Skeletal muscle cell (primary cell): Measurements from ENCODE around the gene MAG.
"Not testable (repeated sequence)": the region's sequence is repeated elsewhere in the genome, so short reads cannot be mapped to it uniquely, and the experiment has no call there.

Experiments used
- DNase-seq: peaks from one replicate; pipeline ENCODE4 v3.0.0-alpha.2; 2010; ENCODE audit warnings: low read depth
- H3K4me3 ChIP-seq: 2 replicates; pipeline ENCODE4 v1.5.1; 2011; ENCODE audit warnings: low read depth, mild to moderate bottlenecking, control low read depth, low read length, moderate library complexity

The MAG gene

DNA sequence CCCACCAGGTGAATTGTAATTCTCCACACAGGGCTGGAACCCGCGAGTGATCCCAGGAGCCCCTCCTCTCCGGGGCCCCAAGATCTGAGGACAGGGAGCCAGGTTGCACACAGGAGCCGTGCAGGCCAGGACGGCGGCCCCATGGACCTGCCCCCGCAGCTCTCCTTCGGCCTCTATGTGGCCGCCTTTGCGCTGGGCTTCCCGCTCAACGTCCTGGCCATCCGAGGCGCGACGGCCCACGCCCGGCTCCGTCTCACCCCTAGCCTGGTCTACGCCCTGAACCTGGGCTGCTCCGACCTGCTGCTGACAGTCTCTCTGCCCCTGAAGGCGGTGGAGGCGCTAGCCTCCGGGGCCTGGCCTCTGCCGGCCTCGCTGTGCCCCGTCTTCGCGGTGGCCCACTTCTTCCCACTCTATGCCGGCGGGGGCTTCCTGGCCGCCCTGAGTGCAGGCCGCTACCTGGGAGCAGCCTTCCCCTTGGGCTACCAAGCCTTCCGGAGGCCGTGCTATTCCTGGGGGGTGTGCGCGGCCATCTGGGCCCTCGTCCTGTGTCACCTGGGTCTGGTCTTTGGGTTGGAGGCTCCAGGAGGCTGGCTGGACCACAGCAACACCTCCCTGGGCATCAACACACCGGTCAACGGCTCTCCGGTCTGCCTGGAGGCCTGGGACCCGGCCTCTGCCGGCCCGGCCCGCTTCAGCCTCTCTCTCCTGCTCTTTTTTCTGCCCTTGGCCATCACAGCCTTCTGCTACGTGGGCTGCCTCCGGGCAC is 59.6 kb downstream of the MAG start:
- DNase-seq: no peak
- H3K4me3 ChIP-seq: no peak overlapping the region

DNA sequence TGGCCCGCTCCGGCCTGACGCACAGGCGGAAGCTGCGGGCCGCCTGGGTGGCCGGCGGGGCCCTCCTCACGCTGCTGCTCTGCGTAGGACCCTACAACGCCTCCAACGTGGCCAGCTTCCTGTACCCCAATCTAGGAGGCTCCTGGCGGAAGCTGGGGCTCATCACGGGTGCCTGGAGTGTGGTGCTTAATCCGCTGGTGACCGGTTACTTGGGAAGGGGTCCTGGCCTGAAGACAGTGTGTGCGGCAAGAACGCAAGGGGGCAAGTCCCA is 60.2 kb downstream of the MAG start:
- H3K4me3 ChIP-seq: no peak overlapping the region
- DNase-seq: no peak

GRCh38 chr19:35352448-35353304 is 60.7 kb downstream of the MAG start:
- H3K4me3 ChIP-seq: no peak overlapping the region
- DNase-seq: no peak

DNA sequence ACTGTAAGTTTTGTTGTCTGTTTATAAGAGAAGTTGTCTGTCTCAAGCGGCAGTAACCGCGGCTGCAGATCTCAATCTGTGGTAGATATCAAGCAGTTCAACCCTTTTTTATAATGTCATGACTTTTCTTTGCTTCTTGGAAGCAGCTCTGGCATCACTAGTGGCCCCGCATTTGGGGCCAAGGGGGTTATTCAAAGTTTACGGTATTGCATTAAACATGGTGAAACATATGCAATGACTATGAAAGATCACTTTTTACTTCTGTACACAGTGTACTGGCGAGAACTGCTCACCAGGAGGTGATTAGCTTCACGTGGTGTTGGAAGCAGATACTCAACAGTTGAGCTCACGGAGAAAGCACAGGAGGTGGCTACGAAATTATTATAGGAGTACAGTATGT is 61.7 kb downstream of the MAG start:
- DNase-seq: no peak
- no peak overlapping the region for H3K4me3 ChIP-seq

- H3K4me3 ChIP-seq: no peak overlapping the region
- no peak for DNase-seq
These were observed 62.9 kb downstream of the MAG start for GRCh38 chr19:35354898-35355297.

GRCh38 chr19:35355791-35356460 is 64.0 kb downstream of the MAG start:
- no peak for DNase-seq
- H3K4me3 ChIP-seq: no peak overlapping the region

DNA sequence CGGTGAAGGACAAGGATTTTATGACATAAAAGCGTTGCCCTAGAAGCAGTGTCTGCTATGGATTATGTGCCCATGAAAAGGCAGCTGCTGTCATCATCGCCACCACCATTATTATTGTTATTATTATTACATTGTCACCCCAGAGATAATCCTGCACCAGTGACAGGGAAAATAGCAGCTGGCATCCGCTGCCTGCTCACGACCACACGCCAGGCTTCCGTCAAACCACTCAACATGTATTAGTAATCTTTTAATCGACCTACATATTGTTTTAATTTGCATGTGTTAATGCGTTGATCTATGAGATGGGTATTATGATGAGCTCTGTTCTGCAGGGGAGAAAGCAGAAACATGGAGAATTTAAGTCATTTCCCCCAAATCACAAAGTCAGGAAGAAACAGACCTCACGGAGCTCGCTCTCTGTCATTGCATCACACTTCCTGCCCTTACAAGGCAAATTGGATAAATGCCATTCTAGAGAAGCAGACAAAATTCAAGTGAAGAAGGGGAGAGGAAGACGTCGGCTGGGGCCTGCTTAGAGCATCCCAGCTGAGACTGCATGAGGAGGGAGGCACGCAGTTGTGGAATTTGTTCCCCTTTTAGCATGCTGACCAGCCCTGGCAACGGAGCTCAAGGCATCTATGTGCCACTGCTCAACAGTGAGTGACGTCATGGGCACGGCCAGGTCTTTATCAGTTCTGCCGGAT is 66.1 kb downstream of the MAG start, which contains the start of gene FFAR3:
Gene FFAR3, plus strand, starts transcription at position 594 of the 707 bp plus-strand sequence. CDS start 431 bp downstream, outside the sequence.
- DNase-seq: no peak
- H3K4me3 ChIP-seq: no peak within 1 kb of the TSS

- DNase-seq, H3K4me3 ChIP-seq: not testable (repeated sequence)
These were observed 66.9 kb downstream of the MAG start for GRCh38 chr19:35358834-35359233.

- not testable (repeated sequence) for DNase-seq, H3K4me3 ChIP-seq
These were observed 67.4 kb downstream of the MAG start for GRCh38 chr19:35359395-35359794.

DNA sequence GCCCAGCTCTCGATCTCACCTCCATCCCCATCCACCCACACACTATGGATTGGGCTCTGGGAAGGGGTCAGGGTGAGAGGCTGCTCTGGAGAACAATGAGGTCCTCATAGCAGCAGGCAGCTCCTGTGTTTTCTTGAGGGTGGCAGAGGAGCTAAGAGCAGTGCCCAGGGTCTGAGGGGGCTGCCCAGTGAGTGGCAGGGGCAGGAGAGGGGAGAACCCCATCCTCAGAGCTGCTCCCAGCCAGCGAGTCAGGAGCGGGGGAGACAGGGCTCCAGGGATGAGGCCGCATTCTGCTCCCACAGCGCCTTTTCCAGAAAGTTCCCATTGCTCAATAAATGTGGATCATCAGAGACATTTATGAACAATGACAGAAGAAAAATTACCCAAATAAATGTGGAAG is 68.1 kb downstream of the MAG start:
- H3K4me3 ChIP-seq, DNase-seq: not testable (repeated sequence)

DNA sequence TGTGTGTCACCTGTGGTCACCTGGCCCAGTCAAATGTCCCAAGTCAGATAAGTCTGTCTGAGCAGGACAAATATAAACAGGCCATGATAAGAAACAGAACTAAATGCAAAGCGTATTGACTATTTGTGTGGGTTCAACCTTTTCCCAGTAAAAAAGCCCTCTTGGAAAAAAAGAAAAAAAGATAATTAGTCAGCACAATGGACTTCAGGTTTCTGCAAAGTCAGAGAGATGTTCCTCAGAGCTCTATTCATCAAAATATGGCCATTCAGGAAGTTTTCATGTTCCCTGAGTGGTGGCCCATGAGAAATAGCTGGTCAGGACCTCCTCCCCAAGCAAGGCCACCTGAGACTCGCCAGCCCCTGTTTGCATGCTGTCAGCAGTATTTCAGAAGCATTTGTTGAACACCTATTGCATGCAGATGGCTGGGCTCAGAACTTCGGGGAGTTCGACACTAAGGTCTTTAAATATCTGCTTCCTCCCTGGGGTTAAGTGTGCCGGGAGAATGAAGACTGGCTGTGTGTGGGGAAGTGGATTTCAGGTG is 69.0 kb downstream of the MAG start:
- H3K4me3 ChIP-seq: no peak overlapping the region
- no peak for DNase-seq

DNA sequence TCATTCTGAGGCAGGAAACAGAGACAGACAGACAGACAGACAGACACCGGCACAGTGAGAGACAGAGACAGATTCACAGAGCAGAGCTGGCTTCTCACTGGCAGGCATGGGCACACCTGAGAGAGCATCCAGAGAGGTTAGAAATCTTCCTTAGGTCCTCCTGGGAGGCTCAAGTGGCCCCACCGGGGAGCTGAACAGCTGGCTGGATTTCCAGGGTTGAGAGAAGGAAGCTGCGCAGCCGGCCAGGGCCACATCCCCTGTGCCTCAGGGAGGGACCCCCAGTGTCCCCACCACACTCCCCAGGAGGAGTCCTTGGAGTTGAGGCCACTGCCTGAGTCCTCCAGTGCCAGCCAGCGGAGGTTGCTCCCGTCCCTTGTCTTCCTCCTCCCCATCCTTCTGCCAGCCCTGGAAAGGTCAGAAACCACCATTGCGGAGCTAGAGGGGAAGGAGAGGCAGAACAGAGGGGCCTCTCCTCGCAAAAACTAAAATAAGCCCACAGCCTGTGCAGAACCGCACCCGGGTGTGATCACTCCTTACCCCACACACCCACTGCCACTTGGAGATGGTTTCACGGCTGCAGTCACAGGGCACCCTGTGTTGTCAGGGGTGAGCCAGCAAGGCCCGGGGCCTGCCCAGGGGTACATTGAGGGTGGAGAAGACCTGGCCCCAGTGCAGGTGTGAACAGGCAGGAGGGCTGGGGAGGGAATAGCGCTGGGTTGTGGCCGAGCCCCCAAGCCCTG is 70.5 kb downstream of the MAG start:
- DNase-seq: no peak
- no peak overlapping the region for H3K4me3 ChIP-seq

- H3K4me3 ChIP-seq: no peak overlapping the region
- no peak for DNase-seq
These were observed 71.1 kb downstream of the MAG start for GRCh38 chr19:35363001-35363590.
